G401.6 (cell line): ENCODE measurements around the gene SSX5.
A peak's percentile ranks its signal among the peaks of the same experiment; 100 is the strongest.
"Not testable (repeated sequence)": the region's sequence is repeated elsewhere in the genome, so short reads cannot be mapped to it uniquely, and the experiment has no call there.

Source experiments
- FAIRE-seq: peaks from 2 replicates; lab custom pipeline; 2012; peaks lifted over from hg19 to GRCh38; lab: Jason Lieb, UNC

SSX5 gene

GRCh38 chrX:48196745-48197201, at the start of gene SSX5:
Gene SSX5 (minus strand): TSS chrX:48196795. CDS start chrX:48195358, 1,437 bp downstream.
- no peak for FAIRE-seq

GRCh38 chrX:48224196-48224595, 27.6 kb upstream of the SSX5 start:
- not testable (repeated sequence) for FAIRE-seq

- FAIRE-seq, result not testable (repeated sequence)
Measured at GRCh38 chrX:48214341-48214740, 17.7 kb upstream of the SSX5 start.

GRCh38 chrX:48190024-48190423, 6.6 kb downstream of the SSX5 start:
- not testable (repeated sequence) for FAIRE-seq

- FAIRE-seq, result not testable (repeated sequence)
Measured at GRCh38 chrX:48181882-48182281, 14.7 kb downstream of the SSX5 start.

GRCh38 chrX:48180811-48181210, 15.8 kb downstream of the SSX5 start:
- FAIRE-seq, result no peak

GRCh38 chrX:48179691-48180090, 16.9 kb downstream of the SSX5 start:
- FAIRE-seq, result no peak

- not testable (repeated sequence) for FAIRE-seq
Measured at GRCh38 chrX:48166322-48166721, 30.3 kb downstream of the SSX5 start.

GRCh38 chrX:48165241-48165640, 31.4 kb downstream of the SSX5 start:
- FAIRE-seq, result no peak

GRCh38 chrX:48156014-48156413, 40.6 kb downstream of the SSX5 start:
- FAIRE-seq, result no peak

GRCh38 chrX:48154796-48155195, 41.8 kb downstream of the SSX5 start:
- no peak for FAIRE-seq

- FAIRE-seq, result no peak
Measured at GRCh38 chrX:48153769-48154168, 42.8 kb downstream of the SSX5 start.

GRCh38 chrX:48142697-48143096, 53.9 kb downstream of the SSX5 start:
- FAIRE-seq, result not testable (repeated sequence)

GRCh38 chrX:48141810-48142508, 54.6 kb downstream of the SSX5 start:
- FAIRE-seq, result peak; percentile 37

- not testable (repeated sequence) for FAIRE-seq
Measured at GRCh38 chrX:48139076-48139475, 57.5 kb downstream of the SSX5 start.
